HFFc6 (cell line): Measurements from ENCODE around the gene CYP27C1. TPM values are rescaled to one million over a fixed set of nuclear protein-coding genes. Genes with fewer than 3 reads are reported as not detected.
A peak's percentile ranks its signal among the peaks of the same experiment; 100 is the strongest.

Experiments
- DNase-seq: peaks from one replicate; pipeline ENCODE4 v3.0.0-alpha.2; 2018
- H3K27ac Mint-ChIP-seq: 2 replicates; pipeline ENCODE4 v1.8.0; 2020; ENCODE audit warnings: mild to moderate bottlenecking, mixed read lengths
- H3K27me3 Mint-ChIP-seq: 2 replicates; pipeline ENCODE4 v1.8.0; 2021; ENCODE audit warnings: mild to moderate bottlenecking, moderate library complexity, mixed read lengths; ENCODE audit not compliant: insufficient read depth
- H3K36me3 Mint-ChIP-seq: 2 replicates; pipeline ENCODE4 v1.8.0; 2021; ENCODE audit warnings: low read depth, mixed read lengths
- H3K4me1 Mint-ChIP-seq: 2 replicates; pipeline ENCODE4 v1.8.0; 2020; ENCODE audit warnings: low read depth, mixed read lengths
- H3K4me3 Mint-ChIP-seq: 2 replicates; pipeline ENCODE4 v1.8.0; 2020; ENCODE audit warnings: mild to moderate bottlenecking, moderate library complexity, mixed read lengths
- H3K9me3 Mint-ChIP-seq: 2 replicates; pipeline ENCODE4 v1.8.0; 2020; ENCODE audit warnings: mild to moderate bottlenecking, mixed read lengths
- CTCF ChIP-seq: fragments of 200-600 bp; sonication (generic); IDR thresholded peaks from 2 replicates; pipeline ENCODE4 v1.5.0; 2021; ENCODE audit warnings: antibody characterized with exemption, mild to moderate bottlenecking
- total RNA-seq, 6 experiments: library from RNA; stranded (reverse); fragmentation: NEBNext Ultra II Directional; extraction: Animal tissue kit (Norgen Biotek cat#: 25700); gene quantifications; 2 replicates in 1 of 6; 3 replicates in 5 of 6; pipeline ENCODE4 v1.2.3, GENCODE V29; 2021

CYP27C1 gene
- total RNA-seq, 6 experiments from 2014 or later: 0.09 to 0.17 (median 0.13) TPM

- peak; percentile 64 for DNase-seq
Observed at GRCh38 chr2:127143841-127144782, 76.0 kb downstream of the CYP27C1 start.

GRCh38 chr2:127142663-127143630 is 77.2 kb downstream of the CYP27C1 start:
- Mint-ChIP-seq H3K27me3 (no peaks in the 10 kb centered on the region), H3K36me3 (peaks cover 8% of the 10 kb centered on the region; the same call in 1 of the 2 replicates), H3K4me1 (peaks cover 55% of the 10 kb centered on the region), H3K27ac (peak overlapping the region; percentile 94), H3K4me3 (peak overlapping the region; percentile 60; the same call in 1 of the 2 replicates), H3K9me3 (peaks cover 7% of the 10 kb centered on the region)
- TF ChIP-seq CTCF: peak; percentile 20; the same call in 1 of the 2 replicates
- DNase-seq: no peak

More at GRCh38 chr2:127143841-127144782, 76.0 kb downstream of the CYP27C1 start:
- peak overlapping the region; percentile 60 for H3K4me3 Mint-ChIP-seq
- H3K27ac Mint-ChIP-seq: peak overlapping the region; percentile 94
- peak; percentile 63 for TF ChIP-seq CTCF
- H3K27me3 Mint-ChIP-seq: no peaks in the 10 kb centered on the region
- H3K36me3 Mint-ChIP-seq: peaks cover 7% of the 10 kb centered on the region; the same call in 1 of the 2 replicates
- peaks cover 64% of the 10 kb centered on the region for H3K4me1 Mint-ChIP-seq
- H3K9me3 Mint-ChIP-seq: peaks cover 7% of the 10 kb centered on the region

- Mint-ChIP-seq H3K4me3 (no peak overlapping the region), H3K27ac (no peak overlapping the region), H3K4me1 (peaks cover 31% of the 10 kb centered on the region), H3K9me3 (peaks cover 7% of the 10 kb centered on the region), H3K36me3 (peaks cover 8% of the 10 kb centered on the region; the same call in 1 of the 2 replicates), H3K27me3 (peaks cover 3% of the 10 kb centered on the region)
- TF ChIP-seq CTCF: no peak
- DNase-seq: no peak
Observed at GRCh38 chr2:127140538-127140937, 79.6 kb downstream of the CYP27C1 start.

- peaks cover 7% of the 10 kb centered on the region for H3K27me3 Mint-ChIP-seq
- H3K4me3 Mint-ChIP-seq: no peak overlapping the region
- no peak overlapping the region for H3K27ac Mint-ChIP-seq
- peaks cover 8% of the 10 kb centered on the region; the same call in 1 of the 2 replicates for H3K36me3 Mint-ChIP-seq
- 0 out of 2 replicates have a peak, but pooled peaks have one; percentile 22 for TF ChIP-seq CTCF
- DNase-seq: no peak
- H3K4me1 Mint-ChIP-seq: peaks cover 23% of the 10 kb centered on the region
- H3K9me3 Mint-ChIP-seq: peaks cover 7% of the 10 kb centered on the region
Observed at GRCh38 chr2:127139766-127140165, 80.3 kb downstream of the CYP27C1 start.

- H3K4me1 Mint-ChIP-seq: peaks cover 8% of the 10 kb centered on the region
- TF ChIP-seq CTCF: no peak
- DNase-seq: no peak
- peaks cover 8% of the 10 kb centered on the region; the same call in 1 of the 2 replicates for H3K36me3 Mint-ChIP-seq
- H3K9me3 Mint-ChIP-seq: peaks cover 7% of the 10 kb centered on the region
- no peak overlapping the region for H3K4me3 Mint-ChIP-seq
- no peak overlapping the region for H3K27ac Mint-ChIP-seq
- peaks cover 11% of the 10 kb centered on the region for H3K27me3 Mint-ChIP-seq
Observed at GRCh38 chr2:127138281-127138680, 81.8 kb downstream of the CYP27C1 start.
